GM19238 (cell line): ENCODE results near the gene RNF34.

ENCODE experiments used
- DNase-seq: peaks from one replicate; pipeline ENCODE4 v3.0.0; 2011; ENCODE audit warnings: low spot score; ENCODE audit not compliant: insufficient read length

Gene RNF34

GRCh38 chr12:121388421-121388981 is 11.4 kb upstream of the RNF34 start:
- DNase-seq, result no peak

GRCh38 chr12:121390856-121391255 is 9.1 kb upstream of the RNF34 start:
- no peak for DNase-seq

DNA sequence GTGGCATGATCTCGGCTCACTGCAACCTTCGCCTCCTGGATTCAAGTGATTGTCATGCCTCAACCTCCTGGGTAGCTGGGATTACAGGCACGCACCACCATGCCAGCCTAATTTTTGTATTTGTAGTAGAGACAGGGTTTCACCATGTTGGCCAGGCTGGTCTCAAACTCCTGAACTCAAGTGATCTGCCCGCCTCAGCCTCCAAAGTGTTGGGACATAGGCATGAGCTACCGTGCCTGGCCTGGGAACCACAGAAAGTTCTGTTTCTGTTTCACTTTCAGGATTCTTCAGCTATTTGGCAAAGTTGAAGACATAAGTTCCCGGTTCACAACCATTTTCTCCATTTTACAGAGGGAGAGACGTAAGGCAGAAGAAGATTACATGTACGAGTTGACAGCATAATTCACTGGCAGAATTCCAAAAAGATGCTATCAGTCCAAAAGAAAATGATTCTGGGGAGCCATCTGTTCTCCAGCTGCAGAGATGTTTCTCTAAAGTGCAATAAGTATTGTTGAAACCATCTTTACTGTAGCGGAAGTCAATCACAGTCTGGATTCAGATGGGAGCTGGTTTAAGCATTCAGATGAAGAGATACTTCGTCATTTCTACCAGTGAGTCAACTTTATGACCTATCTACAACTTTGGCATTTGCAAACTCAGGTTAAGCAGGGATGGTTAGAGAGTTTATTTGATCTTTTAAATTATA is 8.1 kb upstream of the RNF34 start:
- DNase-seq, result peak; percentile 17

DNA sequence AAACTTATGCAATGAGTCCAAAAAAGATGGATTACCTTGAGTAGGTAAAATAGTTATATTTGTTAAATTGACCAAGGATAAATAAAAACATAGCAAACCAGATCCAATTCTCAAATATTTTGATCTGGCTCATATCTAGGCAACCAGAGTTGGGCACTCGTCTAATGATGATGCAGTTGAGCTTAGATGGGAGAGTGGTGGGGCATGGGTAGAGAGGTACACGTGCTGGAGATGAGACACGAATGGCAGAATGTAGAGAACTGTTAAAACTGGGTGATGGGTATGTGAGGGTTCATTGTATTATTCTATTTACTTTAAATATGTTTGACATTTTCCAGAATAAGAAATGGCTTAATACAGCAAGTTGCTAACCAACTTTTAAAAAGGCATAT is 7.6 kb upstream of the RNF34 start:
- no peak for DNase-seq

DNA sequence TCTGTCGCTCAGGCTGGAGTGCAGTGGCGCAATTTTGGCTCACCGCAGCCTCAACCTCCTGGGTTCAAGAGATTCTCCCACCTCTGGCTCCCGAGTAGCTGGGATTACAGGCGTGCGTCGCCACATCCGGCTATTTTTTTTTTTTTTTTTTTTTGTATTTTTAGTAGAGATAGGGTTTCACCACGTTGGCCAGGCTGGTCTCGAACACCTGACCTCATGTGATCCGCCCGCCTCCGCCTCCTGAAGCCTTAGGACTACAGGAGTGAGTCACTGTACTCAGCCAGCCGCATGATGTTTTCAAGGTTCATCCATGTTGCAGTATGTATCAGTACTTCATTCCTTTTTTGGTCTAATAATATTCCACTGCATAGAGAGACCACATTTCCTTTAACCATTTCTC is 2.4 kb upstream of the RNF34 start:
- no peak for DNase-seq

GRCh38 chr12:121398355-121398754 is 1.6 kb upstream of the RNF34 start:
- DNase-seq, result no peak

DNA sequence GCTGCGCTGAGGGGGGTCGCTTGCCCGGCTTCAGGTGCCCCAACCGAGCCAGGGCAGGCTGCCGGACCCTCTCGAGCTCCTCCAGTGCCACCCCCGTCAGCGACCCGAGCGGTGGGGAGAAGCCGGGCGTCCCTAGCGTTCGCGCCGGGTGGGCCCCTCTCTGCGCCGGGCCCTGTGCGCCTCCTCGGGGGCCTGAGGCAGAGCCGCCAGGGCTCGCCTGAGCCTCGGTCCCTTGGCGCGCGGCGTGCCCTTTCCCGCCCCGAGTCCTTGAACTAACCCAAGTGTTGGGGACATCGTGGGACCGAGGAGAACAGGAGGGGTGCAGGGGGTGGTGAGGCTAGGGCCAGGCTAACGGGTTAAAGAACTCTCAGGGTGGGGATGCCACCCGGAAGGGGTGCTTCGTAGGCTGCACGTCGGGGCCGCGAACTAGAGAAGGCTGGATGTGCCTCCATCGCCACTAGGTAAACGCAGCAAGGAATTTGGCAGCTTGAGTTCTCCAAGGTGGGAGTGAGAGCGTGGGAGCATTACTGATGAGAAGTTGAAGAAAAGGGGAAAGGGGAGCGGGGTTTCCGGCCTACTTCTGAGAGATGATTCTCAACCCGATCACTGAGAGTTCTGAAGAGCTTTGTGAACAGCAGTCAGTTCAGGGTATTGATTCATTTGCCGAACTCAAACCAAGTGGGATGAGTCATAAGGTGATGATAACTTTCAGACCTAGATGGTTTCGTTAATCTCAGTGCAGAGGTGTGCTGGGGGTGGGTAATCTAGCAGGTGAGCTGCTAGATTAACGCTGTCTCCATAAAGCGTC is 618 bp downstream of the RNF34 start:
- peak; percentile 40 for DNase-seq

GRCh38 chr12:121403721-121404120 is 3.8 kb downstream of the RNF34 start:
- DNase-seq, result no peak

DNA sequence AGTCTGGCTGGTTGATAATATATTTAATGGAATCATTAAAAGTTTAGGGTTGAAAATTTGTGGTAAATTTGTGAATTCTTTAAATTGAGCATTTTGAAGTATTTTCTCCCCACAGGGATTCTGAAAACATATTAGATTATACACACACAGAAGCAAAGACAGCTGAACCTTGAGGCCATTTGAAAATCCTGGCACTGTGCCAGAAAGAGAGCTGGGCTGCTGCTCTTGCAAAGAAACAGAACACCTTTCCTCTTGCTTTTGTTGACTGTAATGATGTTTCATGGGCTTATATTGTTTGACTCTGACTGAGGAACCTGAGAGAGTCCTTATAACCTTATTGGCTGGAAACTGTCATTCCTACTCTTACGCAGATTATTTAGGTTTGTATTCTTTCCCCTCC is 4.8 kb downstream of the RNF34 start:
- no peak for DNase-seq

DNA sequence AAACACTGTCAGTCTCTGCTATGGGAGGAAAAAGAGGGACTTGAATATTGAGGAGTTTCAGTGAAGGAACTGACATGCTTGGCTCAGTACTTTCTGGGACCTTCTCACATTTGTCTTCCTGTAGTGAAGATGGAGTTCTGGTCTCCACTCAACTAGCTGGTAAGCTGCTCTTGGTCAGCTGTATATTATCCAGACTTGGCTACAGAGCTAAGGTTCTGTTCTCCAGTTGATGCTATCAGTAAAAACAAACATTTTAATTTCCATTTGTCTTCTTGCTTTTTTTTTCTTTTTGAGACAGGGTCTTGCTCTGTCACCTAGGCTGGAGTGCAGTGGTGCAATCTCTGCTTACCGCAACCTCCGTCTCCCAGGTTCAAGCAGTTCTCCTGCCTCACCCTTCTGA is 5.3 kb downstream of the RNF34 start:
- no peak for DNase-seq

DNA sequence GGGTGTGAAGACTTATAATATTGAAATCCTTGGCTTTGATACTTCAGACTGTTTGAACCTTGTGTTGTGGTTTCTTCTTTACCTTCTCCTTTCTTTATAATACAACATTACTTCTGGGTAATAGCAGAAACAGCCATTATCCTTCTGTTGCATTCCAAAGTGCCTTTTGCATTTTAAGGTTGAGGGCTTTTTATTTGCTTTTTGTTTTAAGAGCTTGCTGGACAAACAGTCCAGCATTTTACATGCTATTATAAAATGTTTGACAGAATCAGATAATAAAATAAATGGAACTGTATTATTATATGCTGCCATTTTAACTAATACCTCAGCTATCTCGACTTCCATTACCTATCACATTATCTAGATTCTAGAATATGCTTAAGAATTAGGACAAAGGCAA is 14.0 kb downstream of the RNF34 start:
- no peak for DNase-seq

GRCh38 chr12:121417847-121418246 is 17.9 kb downstream of the RNF34 start:
- DNase-seq, result no peak

DNA sequence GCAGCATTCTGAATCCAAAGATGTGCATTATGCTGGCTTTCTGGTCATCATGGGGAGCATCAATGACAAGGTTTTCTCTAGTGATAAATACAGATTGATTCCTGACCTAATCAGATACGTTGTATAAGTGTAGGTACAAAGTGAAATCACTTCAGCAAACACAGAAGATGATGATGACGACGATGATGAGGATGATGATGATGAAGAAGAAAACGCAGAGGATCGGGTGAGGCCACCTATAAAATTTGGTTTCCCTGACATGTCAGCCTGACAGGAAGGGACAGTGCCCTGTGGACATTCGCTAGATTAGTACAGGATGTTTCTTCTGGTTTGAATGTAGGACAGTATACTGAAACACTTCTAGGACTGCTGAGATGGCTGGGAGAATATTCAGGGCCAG is 20.2 kb downstream of the RNF34 start:
- DNase-seq, result no peak

DNA sequence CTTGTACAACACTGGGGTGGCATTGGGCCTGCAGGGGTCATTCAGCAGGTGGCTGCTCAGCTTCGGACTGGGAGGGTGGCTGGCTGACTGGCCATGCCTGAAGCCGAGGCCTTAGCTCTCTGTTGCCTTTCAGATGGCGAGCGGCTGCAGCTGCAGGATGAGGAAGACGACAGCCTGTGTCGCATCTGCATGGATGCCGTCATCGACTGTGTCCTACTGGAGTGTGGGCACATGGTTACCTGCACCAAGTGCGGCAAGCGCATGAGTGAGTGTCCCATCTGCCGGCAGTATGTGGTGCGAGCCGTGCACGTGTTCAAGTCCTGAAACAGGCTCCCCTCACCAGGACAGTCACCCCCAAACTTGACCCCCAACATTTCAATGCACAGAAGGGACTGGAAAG is 23.3 kb downstream of the RNF34 start:
- no peak for DNase-seq

GRCh38 chr12:121423682-121424623 is 24.0 kb downstream of the RNF34 start:
- no peak for DNase-seq

GRCh38 chr12:121424624-121424975 is 24.7 kb downstream of the RNF34 start:
- DNase-seq, result no peak

DNA sequence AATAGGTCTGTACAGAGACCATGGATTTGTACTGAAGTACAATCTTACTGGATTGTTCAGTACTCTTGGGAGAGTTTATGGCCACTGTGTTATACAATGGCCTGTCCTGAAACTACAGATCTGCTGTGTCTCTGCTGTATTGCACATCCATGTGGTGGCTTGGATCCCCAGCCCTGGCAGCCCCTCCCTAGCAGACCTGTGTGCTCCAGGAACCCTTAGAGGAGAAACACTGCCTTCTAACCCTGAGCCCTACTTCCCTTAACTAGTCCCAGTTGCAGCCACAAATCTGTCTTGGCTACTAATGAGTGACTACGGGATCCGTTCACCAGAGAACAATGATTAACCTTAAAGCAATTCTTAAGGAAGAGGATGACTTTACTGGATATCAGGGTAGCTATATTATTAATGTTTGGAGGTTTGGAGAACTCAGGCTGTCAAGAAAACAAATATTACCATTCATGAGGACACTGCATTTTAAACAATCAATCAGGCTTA is 27.7 kb downstream of the RNF34 start:
- DNase-seq, result no peak

GRCh38 chr12:121428883-121429282 is 29.0 kb downstream of the RNF34 start:
- DNase-seq, result no peak

- no peak for DNase-seq
These were observed 31.0 kb downstream of the RNF34 start for GRCh38 chr12:121430833-121431415.

DNA sequence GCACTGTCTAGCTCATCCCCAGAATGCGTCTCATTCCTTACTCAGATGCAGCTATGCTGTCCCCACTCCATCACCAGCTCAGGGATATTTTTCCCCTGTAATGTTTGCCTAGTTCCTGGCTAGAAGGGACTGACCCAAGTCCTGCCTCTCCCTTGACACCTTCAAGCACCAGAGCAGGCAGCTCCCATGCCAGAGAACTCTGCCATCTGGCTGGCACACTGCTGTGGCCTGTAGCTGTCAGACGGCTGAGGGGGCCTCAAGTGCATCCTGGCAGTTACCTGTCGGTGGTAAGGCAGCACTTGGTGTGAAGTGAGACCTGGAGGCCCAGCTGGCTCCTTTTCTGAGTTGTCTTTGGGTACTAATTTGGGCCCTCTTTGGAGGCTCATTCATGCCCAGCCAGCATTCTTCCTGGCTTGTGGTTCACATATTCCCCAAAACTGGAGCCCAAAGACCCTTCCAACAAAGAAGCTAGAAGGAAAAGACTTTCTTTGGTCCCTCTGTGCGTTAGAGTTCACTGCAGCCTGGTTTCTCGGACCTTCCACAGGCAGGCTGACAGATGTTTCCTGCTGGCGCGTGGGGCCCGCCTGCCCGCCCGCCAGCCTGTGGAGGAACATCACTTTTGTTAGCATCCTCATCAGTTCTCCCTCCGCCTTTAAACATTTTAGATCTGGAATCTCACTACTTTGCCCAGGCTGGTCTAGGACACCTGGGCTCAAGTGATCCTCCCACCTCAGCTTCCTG is 33.0 kb downstream of the RNF34 start:
- DNase-seq, result no peak
